Colonic mucosa (tissue), 4 donors: Measurements from ENCODE around the gene SELP. TPM values are rescaled to one million over a fixed set of nuclear protein-coding genes. Genes with fewer than 3 reads are reported as not detected.

Source experiments
- DNase-seq: peaks from one replicate; pipeline ENCODE4 v3.0.0-alpha.2; 2020
- H3K27ac ChIP-seq: fragments of 200-600 bp; one replicate; pipeline ENCODE4 v1.8.0; 2021
- H3K27me3 ChIP-seq: fragments of 200-600 bp; one replicate; pipeline ENCODE4 v1.8.0; 2021
- H3K36me3 ChIP-seq: fragments of 200-600 bp; one replicate; pipeline ENCODE4 v1.8.0; 2021
- H3K4me1 ChIP-seq: fragments of 200-600 bp; one replicate; pipeline ENCODE4 v1.8.0; 2021; ENCODE audit warnings: mild to moderate bottlenecking
- H3K4me3 ChIP-seq: fragments of 200-600 bp; one replicate; pipeline ENCODE4 v1.8.0; 2021
- H3K9ac ChIP-seq, 2 donors: one replicate each; pipeline ENCODE4 v1.7.0; 2013; ENCODE audit warnings: control low read depth in 2 of 2, low read depth in 2 of 2, low read length in 2 of 2
- H3K9me3 ChIP-seq: fragments of 200-600 bp; one replicate; pipeline ENCODE4 v1.8.0; 2021
- CTCF ChIP-seq: fragments of 200-600 bp; IDR thresholded peaks from one replicate; pipeline ENCODE4 v1.8.0; 2022; ENCODE audit warnings: antibody characterized with exemption, mild to moderate bottlenecking
- intact Hi-C: fragments of 100-400 bp; cut with DNase I; formaldehyde crosslinking; loops from one replicate; pipeline ENCODE4 v1.14.1; 2022
- total RNA-seq, 2 donors: library from RNA; stranded (reverse); fragmentation: NEBNext Ultra II Directional in 1 of 2; extraction: Animal tissue kit (Norgen Biotek cat#: 25700) in 1 of 2; gene quantifications; one replicate each; pipeline ENCODE4 v1.2.1, GENCODE V29; 2021
- donor health status: healthy.
- donor health status: DM: no; HTN: no; CAD: no.
- donor health status: DM: no; HTN: no; CAD: no.

SELP gene
- total RNA-seq, 2 donors from 2014 or later = 2.6 to 3.3 TPM

GRCh38 chr1:169653873-169654272 lies 23.9 kb upstream of the SELP start:
- Histone ChIP-seq H3K4me1 (no peaks in the 10 kb centered on the region), H3K36me3 (no peaks in the 10 kb centered on the region), H3K27me3 (no peaks in the 10 kb centered on the region), H3K27ac (no peak overlapping the region), H3K9me3 (no peaks in the 10 kb centered on the region), H3K9ac (no peak overlapping the region), H3K4me3 (no peak overlapping the region)
- intact Hi-C loops = no loop called here
- TF ChIP-seq CTCF = no peak
- no peak for DNase-seq

- no peak overlapping the region for H3K9ac ChIP-seq
- H3K27ac ChIP-seq = no peak overlapping the region
- no peaks in the 10 kb centered on the region for H3K27me3 ChIP-seq
- H3K36me3 ChIP-seq = no peaks in the 10 kb centered on the region
- no peak for TF ChIP-seq CTCF
- intact Hi-C loops = no loop called here
- no peak for DNase-seq
- H3K9me3 ChIP-seq = no peaks in the 10 kb centered on the region
- no peaks in the 10 kb centered on the region for H3K4me1 ChIP-seq
- H3K4me3 ChIP-seq = no peak overlapping the region
Measured at GRCh38 chr1:169651035-169651434, 21.1 kb upstream of the SELP start.

GRCh38 chr1:169650551-169650950 lies 20.6 kb upstream of the SELP start:
- Histone ChIP-seq H3K4me1 (no peaks in the 10 kb centered on the region), H3K4me3 (no peak overlapping the region), H3K27ac (no peak overlapping the region), H3K9me3 (no peaks in the 10 kb centered on the region), H3K36me3 (no peaks in the 10 kb centered on the region), H3K9ac (no peak overlapping the region), H3K27me3 (no peaks in the 10 kb centered on the region)
- intact Hi-C loops = no loop called here
- no peak for TF ChIP-seq CTCF
- DNase-seq = no peak

- Histone ChIP-seq H3K9me3 (no peaks in the 10 kb centered on the region), H3K27ac (no peak overlapping the region), H3K4me1 (no peaks in the 10 kb centered on the region), H3K36me3 (no peaks in the 10 kb centered on the region), H3K9ac (no peak overlapping the region), H3K4me3 (no peak overlapping the region), H3K27me3 (no peaks in the 10 kb centered on the region)
- intact Hi-C loops = no loop called here
- DNase-seq = no peak
- no peak for TF ChIP-seq CTCF
Measured at GRCh38 chr1:169648709-169649108, 18.8 kb upstream of the SELP start.

GRCh38 chr1:169648187-169648586 lies 18.3 kb upstream of the SELP start:
- TF ChIP-seq CTCF = no peak

GRCh38 chr1:169647512-169647911 lies 17.6 kb upstream of the SELP start:
- Histone ChIP-seq H3K9ac (no peak overlapping the region), H3K27me3 (no peaks in the 10 kb centered on the region), H3K4me1 (no peaks in the 10 kb centered on the region), H3K9me3 (no peaks in the 10 kb centered on the region), H3K4me3 (no peak overlapping the region), H3K36me3 (no peaks in the 10 kb centered on the region), H3K27ac (no peak overlapping the region)
- DNase-seq = no peak
- intact Hi-C loops = no loop called here
- no peak for TF ChIP-seq CTCF

More at GRCh38 chr1:169648187-169648586, 18.3 kb upstream of the SELP start:
- intact Hi-C loops = no loop called here
- no peaks in the 10 kb centered on the region for H3K27me3 ChIP-seq
- H3K9ac ChIP-seq = no peak overlapping the region
- no peaks in the 10 kb centered on the region for H3K9me3 ChIP-seq
- H3K4me3 ChIP-seq = no peak overlapping the region
- no peaks in the 10 kb centered on the region for H3K4me1 ChIP-seq
- no peaks in the 10 kb centered on the region for H3K36me3 ChIP-seq
- H3K27ac ChIP-seq = no peak overlapping the region
- no peak for DNase-seq
